ENCODE results near the gene AHRR.

AHRR gene

GRCh38 chr5:370311-370958 is 48.9 kb downstream of the AHRR start:
- no peak for TF ChIP-seq FOXM1 (IDR thresholded peaks at IDR 0.05; ENCODE audit: borderline replicate concordance)
- TF ChIP-seq TARDBP (IDR thresholded peaks at IDR 0.05), result no peak
- no peak for TF ChIP-seq FOXK2 (IDR thresholded peaks at IDR 0.05)
- no peak for TF ChIP-seq ARNT (IDR thresholded peaks at IDR 0.05)
- no peak for TF ChIP-seq ELF4 (IDR thresholded peaks at IDR 0.05)
- TF ChIP-seq ZNF384 (IDR thresholded peaks at IDR 0.05), result no peak
- no peak for TF ChIP-seq SP1 (IDR thresholded peaks at IDR 0.05)
- TF ChIP-seq PKNOX1 (IDR thresholded peaks at IDR 0.05), result no peak
- no peak for TF ChIP-seq NFRKB (IDR thresholded peaks at IDR 0.05)
- TF ChIP-seq HDGF (IDR thresholded peaks at IDR 0.05; ENCODE audit: borderline replicate concordance), result no peak
- ChIA-PET POLR2A (interaction anchor here (2.0 to 2.1 kb wide), 2 partner anchors 43 to 44 kb away, joined by 9 to 11 read pairs; no protein-coding TSS in a partner anchor), CTCF (no interaction called here)
- no peak for DNase-seq (ENCODE audit: extremely low spot score)

GRCh38 chr5:370959-371810 is 49.7 kb downstream of the AHRR start:
- DNase-seq (ENCODE audit: extremely low spot score), result no peak
- ChIA-PET POLR2A (interaction anchor here (1.1 to 2.0 kb wide), 2 partner anchors 43 to 102 kb away, joined by 4 to 11 read pairs; no protein-coding TSS in a partner anchor), CTCF (interaction anchor here (1.3 kb wide), 1 partner anchor 43 kb away, joined by 4 read pairs; no protein-coding TSS in a partner anchor)
- TF ChIP-seq L3MBTL2 (conservative IDR thresholded peaks at IDR 0.05) (no peak), FOXA1 (IDR thresholded peaks at IDR 0.05) (no peak), HDGF (IDR thresholded peaks at IDR 0.05; ENCODE audit: borderline replicate concordance) (no peak), ARNT (IDR thresholded peaks at IDR 0.05) (no peak), FOXK2 (IDR thresholded peaks at IDR 0.05) (no peak), ZNF384 (IDR thresholded peaks at IDR 0.05) (no peak), PKNOX1 (IDR thresholded peaks at IDR 0.05) (no peak), BHLHE40 (IDR thresholded peaks at IDR 0.05; ENCODE audit: borderline replicate concordance) (no peak), LEF1 (IDR thresholded peaks at IDR 0.05; ENCODE audit: borderline replicate concordance) (no peak), ELF4 (IDR thresholded peaks at IDR 0.05) (no peak), FOXM1 (IDR thresholded peaks at IDR 0.05; ENCODE audit: borderline replicate concordance) (no peak)

- DNase-seq (ENCODE audit: extremely low spot score), result no peak
- POLR2A ChIA-PET, result interaction anchor here (1.1 to 2.0 kb wide), 2 partner anchors 42 to 101 kb away, joined by 4 to 11 read pairs; no protein-coding TSS in a partner anchor
- CTCF ChIA-PET, result interaction anchor here (1.3 kb wide), 1 partner anchor 42 kb away, joined by 4 read pairs; no protein-coding TSS in a partner anchor
- TF ChIP-seq CTBP1 (IDR thresholded peaks at IDR 0.05; ENCODE audit: borderline replicate concordance) (no peak), TARDBP (IDR thresholded peaks at IDR 0.05) (no peak), ARNT (IDR thresholded peaks at IDR 0.05) (no peak), ELF4 (IDR thresholded peaks at IDR 0.05) (no peak), FOXM1 (IDR thresholded peaks at IDR 0.05; ENCODE audit: borderline replicate concordance) (no peak), NFRKB (IDR thresholded peaks at IDR 0.05) (no peak), SUZ12 (IDR thresholded peaks at IDR 0.05) (no peak), HDGF (IDR thresholded peaks at IDR 0.05; ENCODE audit: borderline replicate concordance) (no peak), PKNOX1 (IDR thresholded peaks at IDR 0.05) (no peak), ZNF384 (IDR thresholded peaks at IDR 0.05) (no peak), FOXK2 (IDR thresholded peaks at IDR 0.05) (no peak), L3MBTL2 (conservative IDR thresholded peaks at IDR 0.05) (no peak), FOXA1 (IDR thresholded peaks at IDR 0.05) (no peak), SP1 (IDR thresholded peaks at IDR 0.05) (no peak), BHLHE40 (IDR thresholded peaks at IDR 0.05; ENCODE audit: borderline replicate concordance) (no peak), LEF1 (IDR thresholded peaks at IDR 0.05; ENCODE audit: borderline replicate concordance) (no peak)
Observed at GRCh38 chr5:371811-372555, 50.5 kb downstream of the AHRR start.

GRCh38 chr5:372556-372995 is 51.1 kb downstream of the AHRR start:
- no peak for DNase-seq (ENCODE audit: extremely low spot score)
- CTCF ChIA-PET, result interaction anchor here (1.3 kb wide), 1 partner anchor 41 kb away, joined by 4 read pairs; no protein-coding TSS in a partner anchor
- POLR2A ChIA-PET, result interaction anchor here (0.7 to 2.0 kb wide), 5 partner anchors 11 to 43 kb away, joined by 3 to 11 read pairs (median 3); no protein-coding TSS in a partner anchor
- no peak for TF ChIP-seq ZNF384 (IDR thresholded peaks at IDR 0.05)
- no peak for TF ChIP-seq FOXM1 (IDR thresholded peaks at IDR 0.05; ENCODE audit: borderline replicate concordance)
- no peak for TF ChIP-seq ELF4 (IDR thresholded peaks at IDR 0.05)
- no peak for TF ChIP-seq TARDBP (IDR thresholded peaks at IDR 0.05)
- TF ChIP-seq LEF1 (IDR thresholded peaks at IDR 0.05; ENCODE audit: borderline replicate concordance), result no peak
- no peak for TF ChIP-seq HDGF (IDR thresholded peaks at IDR 0.05; ENCODE audit: borderline replicate concordance)
- TF ChIP-seq L3MBTL2 (conservative IDR thresholded peaks at IDR 0.05), result no peak
